NOMO-1 treated with dmso at 0.1 percent for 144 hours (cell line): ENCODE measurements around the gene RAB32.

Experiments used
- DNase-seq: peaks from one replicate; lab custom pipeline; 2025; ENCODE audit not compliant: unreplicated experiment; lab: John Stamatoyannopoulos, UW

RAB32 gene

DNA sequence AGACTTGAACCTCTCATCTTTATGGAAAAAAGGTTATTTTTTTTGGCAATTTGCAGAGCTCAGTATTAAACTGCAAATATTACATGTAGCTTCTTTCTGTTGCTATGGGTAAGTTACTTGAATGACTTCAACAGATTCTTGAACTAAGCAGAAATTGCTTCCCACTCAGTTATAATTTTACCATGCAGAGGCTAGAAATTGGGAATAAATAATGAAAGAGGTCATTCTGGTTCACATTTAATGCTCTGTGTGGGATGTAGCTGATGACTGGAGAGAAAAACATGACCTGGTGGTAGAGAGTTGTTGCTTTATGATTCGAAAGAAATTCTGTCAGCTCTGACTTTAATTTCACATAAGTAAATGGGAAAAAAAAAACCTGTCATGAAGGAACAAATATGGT, 38.3 kb downstream of the RAB32 start:
- DNase-seq: no peak

DNA sequence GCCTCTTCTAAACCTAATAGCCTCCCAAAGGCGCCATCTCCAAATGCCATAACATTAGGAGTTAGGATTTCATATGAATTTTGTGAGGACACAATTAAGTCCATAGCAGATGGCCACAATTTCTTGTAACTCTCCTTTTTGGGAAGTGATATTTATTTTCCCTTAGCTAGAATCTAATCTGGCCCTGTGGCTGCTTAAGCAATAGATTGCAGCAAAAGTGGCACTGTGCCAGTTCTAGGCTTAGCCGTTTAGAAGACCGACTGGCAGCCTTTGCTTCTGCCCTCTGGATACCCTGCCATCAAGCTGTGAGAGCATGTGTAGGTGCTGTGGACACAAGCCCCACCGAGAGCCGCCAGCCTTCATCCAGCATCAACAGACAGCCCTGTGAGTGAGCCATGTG, 39.2 kb downstream of the RAB32 start:
- DNase-seq: peak; percentile 52

DNA sequence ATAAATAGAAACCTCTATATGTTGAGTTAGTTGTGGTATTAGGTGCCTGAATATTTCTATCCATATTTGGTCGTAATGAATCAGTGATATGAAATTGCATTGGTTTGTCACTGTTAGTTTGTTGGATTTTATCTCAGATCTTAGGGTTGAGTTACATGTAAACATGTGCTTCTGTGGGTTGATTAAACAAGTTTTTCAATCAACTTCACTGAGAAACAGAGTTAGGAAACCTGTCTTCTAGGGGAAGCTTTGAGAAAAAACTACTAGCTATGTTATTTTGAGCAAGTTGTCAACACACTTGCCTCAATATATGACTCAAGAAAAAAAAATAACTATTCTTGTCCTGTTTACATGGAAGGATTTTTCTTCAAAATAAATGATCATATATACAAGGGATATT, 40.3 kb downstream of the RAB32 start:
- no peak for DNase-seq

DNA sequence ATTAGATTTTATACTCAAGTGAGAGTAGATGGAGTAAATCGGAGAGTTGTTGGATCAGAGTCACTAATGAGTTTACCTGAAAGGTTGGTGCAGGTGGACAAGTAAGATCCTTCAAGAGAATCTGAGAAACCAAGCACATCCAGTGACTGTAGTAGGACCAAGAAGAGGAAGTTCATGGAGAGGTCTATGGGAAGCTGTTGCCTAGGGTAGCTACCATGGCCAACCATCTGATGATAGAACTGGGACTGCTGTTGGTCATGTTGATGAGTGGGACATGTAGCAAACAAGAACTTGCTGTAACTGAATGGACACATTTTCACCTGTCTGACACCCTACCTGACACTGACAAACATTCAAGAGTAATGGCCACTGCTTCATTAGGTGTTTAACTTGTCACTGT, 43.8 kb downstream of the RAB32 start:
- DNase-seq: peak; percentile 8

DNA sequence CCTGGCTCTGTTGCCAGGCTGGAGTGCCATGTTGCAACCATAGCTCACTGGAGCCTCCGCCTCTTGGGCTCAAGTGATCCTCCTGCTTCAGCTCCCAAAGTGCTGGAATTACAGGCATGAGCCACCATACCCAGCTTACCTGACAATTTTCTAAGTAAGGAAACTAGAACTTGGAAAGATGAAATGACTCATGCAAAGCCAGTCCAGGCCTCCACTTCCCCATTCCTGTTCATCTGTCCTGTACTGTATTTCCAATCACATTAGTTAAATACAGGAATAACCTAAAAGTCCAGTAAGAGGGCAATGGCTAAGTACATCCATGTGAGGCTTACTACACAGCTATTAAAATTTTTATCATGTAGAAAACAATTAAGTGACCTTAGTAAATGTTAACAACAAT, 46.9 kb downstream of the RAB32 start:
- DNase-seq: no peak

DNA sequence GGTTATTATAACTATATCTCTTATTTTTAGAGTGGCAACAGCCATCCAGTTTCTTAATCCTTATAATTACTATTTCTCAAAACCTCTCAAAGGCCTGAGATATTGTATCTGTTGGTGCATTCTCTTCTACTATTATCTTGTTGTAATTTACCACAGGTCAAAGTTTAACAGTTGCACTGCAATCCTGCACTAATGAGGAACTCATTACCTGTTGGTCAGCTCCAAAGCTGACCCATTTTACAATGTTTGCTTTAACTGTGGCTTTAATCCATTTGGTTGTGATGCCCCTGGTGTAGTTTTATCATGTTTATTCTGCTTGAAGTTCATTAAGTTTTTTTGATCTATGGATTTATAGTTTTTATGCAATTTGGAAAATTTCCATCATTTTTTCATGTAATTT, 48.8 kb downstream of the RAB32 start:
- DNase-seq: no peak

DNA sequence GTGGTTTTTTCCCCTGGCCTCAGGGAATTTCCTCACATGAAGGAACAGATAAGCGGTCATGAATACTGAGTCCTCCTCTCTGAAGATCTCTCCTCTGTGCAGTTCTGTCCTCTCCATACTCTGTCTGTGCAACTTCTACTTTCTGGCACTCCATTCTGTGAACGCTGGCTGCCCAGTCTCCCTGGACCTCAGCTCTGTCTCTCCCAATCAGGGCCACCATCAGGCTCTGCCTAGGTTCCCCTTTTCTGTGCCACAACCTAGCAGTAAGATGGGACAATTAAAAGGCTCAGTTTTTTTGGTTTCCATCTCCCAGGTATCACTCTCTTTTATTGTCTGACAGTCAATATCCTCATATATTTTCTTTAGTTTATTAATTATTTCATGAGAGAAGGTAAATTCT, 50.4 kb downstream of the RAB32 start:
- peak; percentile 77 for DNase-seq

DNA sequence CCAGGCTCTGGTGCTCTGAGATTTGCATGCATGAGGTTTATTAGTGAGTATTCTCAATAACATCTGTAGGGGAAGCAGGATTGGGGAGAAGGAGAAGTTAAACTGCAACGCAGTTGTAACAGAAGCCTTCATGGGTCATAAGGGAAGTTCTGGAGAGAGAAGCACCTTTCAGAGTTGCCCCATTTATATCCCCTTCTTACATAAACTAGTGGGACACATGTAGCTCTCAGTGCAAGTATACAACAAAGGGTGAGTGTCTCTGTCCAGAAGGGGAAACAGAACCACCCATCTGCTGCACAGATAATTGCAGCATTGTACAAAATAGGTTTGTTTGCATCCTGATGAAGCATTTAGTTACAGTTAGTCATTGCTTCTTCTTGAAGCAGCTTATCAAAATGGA, 50.9 kb downstream of the RAB32 start:
- DNase-seq: peak; percentile 54

DNA sequence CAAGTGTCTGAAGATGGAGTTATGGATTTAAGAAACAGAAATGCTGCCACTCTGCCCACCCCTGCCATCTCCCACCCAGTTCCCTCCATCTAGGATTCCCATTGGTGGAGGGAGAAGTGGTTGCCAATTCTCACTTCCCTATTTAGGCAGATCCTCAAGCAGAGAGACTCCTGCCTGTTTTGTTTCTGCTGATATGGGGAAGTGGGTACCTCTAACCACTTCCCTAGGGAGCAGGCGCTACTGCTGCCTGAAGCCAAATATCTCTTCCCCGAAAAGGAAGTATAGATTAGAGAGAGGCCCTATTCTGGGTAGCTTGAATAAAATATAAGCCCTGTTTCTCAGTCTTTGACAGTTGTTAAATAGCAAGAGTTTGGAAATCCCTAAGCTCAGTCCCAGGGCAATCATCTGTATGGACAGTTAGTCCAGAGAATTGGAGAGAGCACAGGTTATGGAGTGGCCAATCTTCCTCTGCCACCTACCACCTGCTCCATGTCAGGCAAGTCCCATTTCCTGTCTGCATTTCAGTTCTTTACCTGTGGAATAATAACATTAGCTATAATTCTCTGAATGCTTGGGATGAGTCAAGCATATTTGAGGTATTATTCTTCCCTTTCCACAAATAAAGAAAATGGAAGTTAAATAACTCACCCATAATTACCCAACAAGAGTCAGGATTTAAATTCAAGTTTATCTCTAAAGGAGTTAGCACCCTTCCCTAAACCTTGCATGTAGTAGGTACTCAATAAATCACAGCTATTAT, 52.5 kb downstream of the RAB32 start:
- peak; percentile 89 for DNase-seq

DNA sequence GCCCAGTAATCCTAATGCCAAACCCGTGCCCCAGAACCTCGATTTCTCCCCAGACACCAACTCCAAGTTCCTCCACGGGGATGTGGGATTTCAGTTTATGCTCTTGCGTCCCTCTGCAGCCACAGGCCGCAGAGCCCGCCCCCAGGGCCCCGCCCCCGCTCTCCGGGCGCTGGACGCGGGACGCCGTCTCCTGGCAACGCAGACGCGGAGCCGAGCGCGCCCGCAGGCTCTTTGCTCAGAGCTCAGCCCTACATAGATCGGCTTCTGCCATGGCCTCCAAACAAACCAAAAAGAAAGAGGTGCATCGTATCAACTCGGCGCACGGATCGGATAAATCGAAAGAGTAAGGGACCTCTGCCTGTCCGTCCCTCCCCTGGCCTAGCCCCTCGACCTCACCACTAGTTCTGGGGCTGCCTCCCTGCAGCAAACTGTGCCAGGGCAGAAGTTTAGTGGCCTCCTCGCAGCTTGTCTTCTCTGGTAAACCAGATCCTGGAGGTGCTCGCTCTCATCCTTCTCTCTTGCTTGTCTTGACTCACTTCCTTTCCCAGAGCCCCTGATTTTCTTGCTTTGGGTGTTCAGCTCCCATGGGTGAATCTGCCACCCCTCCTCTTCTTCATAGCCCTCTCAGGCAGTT, 55.3 kb downstream of the RAB32 start, which contains the start of gene ADGB:
Gene ADGB, plus strand, starts transcription at position 201 of the 634 bp plus-strand sequence. Its CDS starts 69 bp downstream, at position 270.
- DNase-seq: peak; percentile 13

DNA sequence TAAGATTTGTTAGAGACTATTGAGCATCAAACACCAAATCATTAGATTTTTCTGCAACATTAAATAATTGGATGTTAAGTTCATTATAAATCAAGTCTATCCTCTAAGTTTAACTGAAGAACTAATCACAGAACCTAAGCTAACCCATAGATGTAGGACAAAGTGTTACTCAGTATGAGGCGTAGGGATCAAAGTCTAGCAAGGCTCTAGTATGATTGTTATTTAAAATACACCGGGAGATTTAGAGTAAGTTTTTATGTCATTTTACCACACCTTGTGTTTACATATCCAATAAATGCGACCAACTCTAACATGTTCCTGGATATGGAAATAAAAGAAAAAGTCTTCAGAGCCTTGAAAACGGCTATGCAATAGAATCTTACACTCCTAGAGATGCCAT, 57.7 kb downstream of the RAB32 start:
- DNase-seq: no peak

DNA sequence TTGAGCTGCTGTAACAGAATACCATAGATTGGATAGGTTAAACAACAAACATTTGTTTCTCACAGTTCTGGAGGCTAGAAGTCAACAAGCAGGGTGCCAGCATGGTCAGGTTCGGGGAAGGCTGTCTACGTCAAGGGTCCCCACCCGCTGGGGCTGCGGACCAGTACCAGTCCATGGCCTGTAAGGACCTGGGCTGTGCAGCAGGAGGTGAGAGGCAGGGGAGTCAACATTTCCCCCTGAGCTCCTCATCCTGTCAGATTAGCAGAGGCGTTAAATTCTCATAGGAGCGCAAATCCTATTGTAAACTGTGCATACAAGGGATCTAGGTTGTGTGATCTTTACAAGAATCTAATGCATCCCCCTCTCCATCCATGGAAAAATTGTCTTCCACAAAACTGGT, 58.9 kb downstream of the RAB32 start:
- DNase-seq: no peak
